Ectodermal cell (in vitro differentiated cells): ENCODE results near the gene CEP72.
"Not testable (repeated sequence)": the region's sequence is repeated elsewhere in the genome, so short reads cannot be mapped to it uniquely, and the experiment has no call there.

ENCODE experiments used
- H3K27ac ChIP-seq: 2 replicates; pipeline ENCODE4 v1.7.0; 2013; ENCODE audit warnings: mild to moderate bottlenecking, low read depth, low read length; ENCODE audit not compliant: insufficient read depth, poor library complexity, severe bottlenecking
- H3K27me3 ChIP-seq: 2 replicates; pipeline ENCODE4 v1.7.0; 2013; ENCODE audit warnings: mild to moderate bottlenecking, low read length; ENCODE audit not compliant: insufficient read depth, control insufficient read depth, poor library complexity, severe bottlenecking
- H3K36me3 ChIP-seq: one replicate; pipeline ENCODE4 v1.7.0; 2013; ENCODE audit warnings: low read length; ENCODE audit not compliant: control insufficient read depth, insufficient read depth
- H3K4me1 ChIP-seq: one replicate; pipeline ENCODE4 v1.7.0; 2013; ENCODE audit warnings: low read length; ENCODE audit not compliant: control insufficient read depth, insufficient read depth
- H3K4me3 ChIP-seq: 2 replicates; pipeline ENCODE4 v1.7.0; 2013; ENCODE audit warnings: low read depth, low read length, control low read depth; ENCODE audit not compliant: insufficient read depth
- H3K9me3 ChIP-seq: 2 replicates; pipeline ENCODE4 v1.7.0; 2013; ENCODE audit warnings: mild to moderate bottlenecking, low read length, moderate library complexity; ENCODE audit not compliant: control insufficient read depth
- WGBS, 2 experiments: methylation state at CpG; one replicate each; pipeline ENCODE4 v1.1.7; 2013; ENCODE audit warnings: missing lambda C conversion rate in 2 of 2; 5-methylcytosine and 5-hydroxymethylcytosine counted together

The CEP72 gene

DNA sequence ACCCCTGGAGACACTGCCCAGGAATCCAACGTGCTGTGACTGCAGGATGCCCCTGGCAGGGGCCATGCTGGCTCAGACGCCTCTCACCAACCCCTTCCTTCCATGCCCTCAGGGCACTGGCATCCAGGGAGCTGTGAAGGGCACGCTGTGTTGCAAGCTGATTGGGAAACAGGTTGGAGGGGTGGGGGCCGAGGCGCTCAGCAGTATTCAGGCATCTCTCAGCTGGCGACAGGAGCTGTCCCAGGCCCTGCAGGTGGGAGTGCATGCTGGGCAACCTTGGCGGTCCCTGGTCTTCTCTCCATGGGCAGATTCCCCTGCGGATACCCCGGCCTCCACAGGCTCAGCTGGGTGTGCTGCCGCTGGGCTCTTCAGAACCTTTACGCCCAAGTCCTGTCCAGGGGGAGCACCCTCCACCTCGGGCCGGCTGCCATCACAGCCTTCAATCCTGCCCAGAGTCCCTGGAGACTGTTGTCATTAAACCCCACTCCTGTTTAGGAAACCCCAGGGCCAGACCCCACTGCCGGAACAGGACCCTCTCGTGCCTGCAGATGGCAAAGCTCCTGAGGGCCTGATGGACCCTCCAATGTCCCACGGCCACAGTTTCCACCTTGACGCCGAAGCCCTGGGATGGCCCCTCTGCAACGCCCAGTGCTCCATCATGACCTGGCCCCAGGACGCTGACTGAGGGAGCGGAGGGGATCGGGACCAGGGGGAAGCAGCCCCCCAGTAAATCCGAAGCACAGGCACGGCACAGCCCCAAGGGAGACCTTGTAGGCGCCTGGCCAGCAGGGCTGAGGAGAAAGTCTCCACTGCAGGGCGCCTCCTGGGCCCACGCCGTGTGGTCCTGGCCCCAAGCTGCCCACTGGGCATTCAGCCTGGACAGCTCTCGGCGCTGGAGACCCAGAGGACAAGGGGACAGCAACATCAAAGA lies 71.7 kb downstream of the CEP72 start:
- WGBS, 2 experiments, result 85 to 88% methylated on average over 30 of the region's 30 CpGs
- Histone ChIP-seq H3K4me3 (no peak overlapping the region), H3K27me3 (no peaks in the 10 kb centered on the region)

DNA sequence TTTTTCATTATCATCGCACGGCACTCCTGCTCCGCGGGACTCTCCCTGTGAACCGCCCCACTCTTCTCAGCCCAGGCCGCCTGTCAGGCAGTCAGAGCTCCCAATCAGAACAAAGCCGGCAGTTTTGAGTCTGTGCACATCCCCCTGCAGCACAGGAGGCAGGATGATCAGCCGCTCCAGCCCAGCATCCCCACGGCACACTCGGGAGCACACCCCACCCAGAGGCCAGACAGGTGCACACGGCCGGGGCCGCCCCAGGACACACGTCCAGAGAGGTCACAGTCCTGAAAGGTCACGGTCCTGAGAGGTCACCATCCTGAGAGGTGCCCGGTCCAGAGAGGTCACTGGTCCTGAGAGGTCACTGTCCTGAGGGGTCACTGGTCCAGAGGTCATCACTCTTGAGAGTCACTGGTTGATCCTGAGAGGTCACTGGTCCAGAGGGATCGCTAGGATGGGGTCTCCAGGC lies 72.6 kb downstream of the CEP72 start:
- Histone ChIP-seq H3K4me1 (no peaks in the 10 kb centered on the region), H3K27me3 (no peaks in the 10 kb centered on the region), H3K36me3 (no peaks in the 10 kb centered on the region), H3K9me3 (no peaks in the 10 kb centered on the region), H3K4me3 (no peak overlapping the region), H3K27ac (no peak overlapping the region)
- WGBS, 2 experiments, result 87 to 89% methylated on average over 17 of the region's 17 CpGs

More for the DNA sequence above, 71.7 kb downstream of the CEP72 start:
- no peaks in the 10 kb centered on the region for H3K9me3 ChIP-seq
- no peak overlapping the region for H3K27ac ChIP-seq
- no peaks in the 10 kb centered on the region for H3K36me3 ChIP-seq
- no peaks in the 10 kb centered on the region for H3K4me1 ChIP-seq

DNA sequence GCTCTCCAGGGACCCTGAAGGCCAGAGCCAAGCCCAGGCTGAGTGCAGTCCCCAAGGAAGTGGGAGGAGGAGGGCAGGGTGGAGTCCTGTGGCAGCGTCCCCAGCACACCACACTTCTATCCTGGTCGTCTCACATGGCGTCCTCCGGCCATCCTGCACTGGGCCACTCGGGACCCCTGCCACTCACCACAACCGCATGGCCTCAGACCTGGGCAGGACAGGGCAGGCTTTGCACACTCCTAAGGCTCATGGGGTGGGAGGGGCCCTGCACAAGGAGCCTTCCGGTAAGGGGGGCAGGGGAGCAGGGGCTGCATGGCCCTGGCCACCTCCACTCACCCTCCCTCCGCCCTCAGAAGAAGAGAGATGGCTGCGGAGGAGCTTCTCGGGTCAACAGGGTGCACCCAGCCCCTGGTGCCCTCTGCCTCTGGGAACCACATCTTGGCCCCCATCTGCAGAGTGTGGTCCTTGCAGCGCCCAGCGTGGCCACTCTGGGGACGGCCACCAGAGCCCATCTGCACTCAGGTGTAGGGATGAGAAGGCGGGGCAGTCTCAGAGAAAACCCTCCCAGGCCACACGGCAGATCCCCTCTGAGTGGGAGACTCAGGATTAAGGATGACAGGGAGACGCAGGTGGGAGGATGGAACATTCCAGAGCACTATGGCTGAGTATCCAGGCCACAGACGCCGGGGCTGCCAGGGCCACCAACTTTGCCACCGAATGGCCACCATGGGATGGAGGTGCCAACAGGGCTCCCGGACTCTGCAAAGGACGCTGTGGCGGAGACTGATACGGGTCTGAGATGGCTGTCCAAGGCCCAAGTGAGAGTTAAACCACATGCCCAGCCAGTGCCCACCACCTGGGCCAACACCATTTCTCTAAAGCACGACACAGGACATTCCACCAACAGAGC lies 73.4 kb downstream of the CEP72 start:
- 88 to 90% methylated on average over 24 of the region's 24 CpGs for WGBS, 2 experiments
- H3K36me3 ChIP-seq, result no peaks in the 10 kb centered on the region
- H3K9me3 ChIP-seq, result no peaks in the 10 kb centered on the region

DNA sequence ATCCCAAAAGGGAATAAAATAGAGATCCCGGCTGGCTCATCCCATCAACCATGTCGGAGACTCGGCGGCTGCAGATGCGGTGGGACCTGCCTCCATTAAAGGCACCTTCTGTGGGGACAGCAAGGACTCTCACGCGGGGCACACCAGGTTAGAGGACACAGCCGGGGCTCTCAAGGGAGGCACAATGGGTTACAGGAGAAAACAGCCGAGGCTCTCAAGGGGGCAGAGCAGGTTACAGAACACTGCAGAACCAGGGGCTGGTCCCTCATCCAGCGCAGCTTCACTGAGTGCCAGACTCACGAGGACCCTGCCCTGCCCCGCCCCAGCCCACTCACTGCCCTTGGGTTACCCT lies 74.0 kb downstream of the CEP72 start:
- not testable (repeated sequence) for H3K9me3 ChIP-seq, H3K27ac ChIP-seq, H3K27me3 ChIP-seq, H3K36me3 ChIP-seq, H3K4me3 ChIP-seq, H3K4me1 ChIP-seq
- 89 to 90% methylated on average over 11 of the region's 12 CpGs for WGBS, 2 experiments

More for the DNA sequence above, 73.4 kb downstream of the CEP72 start:
- H3K27ac ChIP-seq, result no peak overlapping the region
- H3K4me1 ChIP-seq, result no peaks in the 10 kb centered on the region
- H3K4me3 ChIP-seq, result no peak overlapping the region
- H3K27me3 ChIP-seq, result no peaks in the 10 kb centered on the region

DNA sequence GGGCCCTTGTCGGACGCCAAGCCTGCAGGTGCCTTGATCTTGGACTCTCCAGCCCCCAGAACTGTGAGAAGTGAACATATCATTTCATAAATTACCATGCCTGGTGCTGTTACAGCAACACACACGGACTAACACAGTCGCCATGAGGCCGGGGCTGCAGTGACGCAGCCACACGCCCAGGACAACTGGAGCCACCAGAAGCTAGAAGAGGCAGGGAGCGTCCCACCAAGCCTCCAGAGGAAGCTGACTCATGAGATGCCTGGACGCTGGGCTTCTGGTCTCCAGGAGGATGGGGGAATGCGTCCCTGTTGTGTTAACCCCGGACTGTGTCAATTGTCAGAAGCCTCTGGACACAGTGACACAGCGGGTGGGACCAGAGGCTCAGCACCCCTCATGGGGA lies 74.8 kb downstream of the CEP72 start:
- 92 to 94% methylated on average over 10 to 11 of the region's 12 CpGs for WGBS, 2 experiments
- not testable (repeated sequence) for H3K9me3 ChIP-seq, H3K36me3 ChIP-seq, H3K27me3 ChIP-seq, H3K27ac ChIP-seq, H3K4me1 ChIP-seq, H3K4me3 ChIP-seq

DNA sequence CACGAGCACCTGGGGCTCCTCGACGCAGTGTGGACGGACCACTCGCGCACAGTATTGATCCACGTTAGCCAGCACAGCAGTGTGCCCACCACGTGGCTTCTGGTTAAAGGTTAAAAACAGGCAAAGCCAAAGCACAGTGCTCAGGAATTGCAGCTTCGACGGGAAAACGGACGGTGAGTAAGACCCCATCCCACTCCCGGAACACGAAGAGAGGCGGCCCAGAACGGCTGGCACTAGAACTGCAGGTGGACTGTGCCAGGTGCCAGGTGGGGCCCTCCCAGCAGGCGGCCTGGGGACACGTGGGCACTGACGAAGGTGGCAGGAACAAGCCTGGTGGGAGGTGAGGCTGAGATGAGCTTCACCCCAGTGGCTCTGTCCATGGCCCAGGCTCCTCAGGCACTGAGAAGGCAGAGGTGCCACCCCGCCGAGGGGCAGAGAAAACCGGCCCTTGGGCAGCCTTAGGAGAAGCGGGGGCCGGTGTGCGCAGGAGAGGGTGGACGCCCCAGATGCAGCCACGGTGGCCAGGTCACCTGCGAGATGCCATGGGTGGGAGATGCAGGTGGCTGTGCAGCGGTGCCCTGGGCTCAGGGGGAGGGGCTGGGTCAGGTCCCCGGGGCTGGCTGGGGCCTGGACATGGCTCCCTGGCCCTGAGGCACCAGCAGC lies 76.3 kb downstream of the CEP72 start:
- H3K27ac ChIP-seq, H3K36me3 ChIP-seq, H3K9me3 ChIP-seq, H3K4me1 ChIP-seq, H3K4me3 ChIP-seq: not testable (repeated sequence)
- H3K27me3 ChIP-seq, result peaks cover 19% of the 10 kb centered on the region
- WGBS, 2 experiments, result 87 to 90% methylated on average over 16 of the region's 30 CpGs

DNA sequence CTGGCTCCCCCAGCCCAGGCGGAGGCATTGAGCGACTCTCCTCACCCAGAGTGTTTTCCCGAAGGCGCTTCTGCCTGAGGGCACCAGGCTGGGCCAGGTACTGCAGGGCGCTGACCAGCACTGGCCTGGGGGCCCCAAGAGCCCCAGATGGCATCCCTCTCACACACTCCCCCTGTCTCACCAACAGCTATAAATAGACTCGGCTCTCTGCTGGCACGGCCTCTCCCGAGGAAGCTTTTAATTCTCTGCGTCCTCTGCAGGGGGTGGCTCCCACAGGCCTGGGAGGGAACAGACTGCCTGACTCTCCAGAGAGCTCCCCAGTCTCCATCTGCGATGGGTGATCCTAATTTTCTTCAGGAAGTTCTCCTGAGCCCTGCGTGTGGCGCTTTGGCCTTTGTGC lies 78.2 kb downstream of the CEP72 start:
- no CpG with 5 or more reads among the region's 12 CpGs for WGBS, 2 experiments

DNA sequence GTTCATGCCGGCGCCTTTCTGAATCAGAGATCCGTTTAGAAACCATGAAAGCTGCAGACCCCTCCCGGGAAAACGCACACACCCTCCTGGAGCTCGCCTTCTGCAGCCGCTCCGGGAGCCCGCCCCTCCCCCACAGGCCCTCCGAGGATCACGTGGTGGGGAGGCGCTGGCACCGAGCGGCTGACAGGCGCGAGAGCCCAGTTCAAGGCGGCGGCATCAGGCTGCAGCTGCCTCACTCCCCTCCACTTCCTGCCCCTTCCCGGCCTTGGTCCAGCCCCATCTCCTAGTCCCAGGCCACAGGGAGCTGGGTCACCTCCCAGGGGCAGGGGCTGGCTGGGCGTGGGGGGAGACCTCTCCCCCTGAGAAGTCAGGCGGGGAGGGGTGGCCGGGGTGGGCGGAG lies 78.9 kb downstream of the CEP72 start:
- H3K27ac ChIP-seq, H3K36me3 ChIP-seq, H3K9me3 ChIP-seq, H3K4me1 ChIP-seq, H3K4me3 ChIP-seq: not testable (repeated sequence)
- H3K27me3 ChIP-seq, result peaks cover 27% of the 10 kb centered on the region
- WGBS, 2 experiments, result no CpG with 5 or more reads among the region's 23 CpGs

More for the DNA sequence above, 78.2 kb downstream of the CEP72 start:
- H3K4me1 ChIP-seq, H3K36me3 ChIP-seq, H3K9me3 ChIP-seq, H3K27ac ChIP-seq, H3K4me3 ChIP-seq: not testable (repeated sequence)
- H3K27me3 ChIP-seq, result peaks cover 27% of the 10 kb centered on the region

DNA sequence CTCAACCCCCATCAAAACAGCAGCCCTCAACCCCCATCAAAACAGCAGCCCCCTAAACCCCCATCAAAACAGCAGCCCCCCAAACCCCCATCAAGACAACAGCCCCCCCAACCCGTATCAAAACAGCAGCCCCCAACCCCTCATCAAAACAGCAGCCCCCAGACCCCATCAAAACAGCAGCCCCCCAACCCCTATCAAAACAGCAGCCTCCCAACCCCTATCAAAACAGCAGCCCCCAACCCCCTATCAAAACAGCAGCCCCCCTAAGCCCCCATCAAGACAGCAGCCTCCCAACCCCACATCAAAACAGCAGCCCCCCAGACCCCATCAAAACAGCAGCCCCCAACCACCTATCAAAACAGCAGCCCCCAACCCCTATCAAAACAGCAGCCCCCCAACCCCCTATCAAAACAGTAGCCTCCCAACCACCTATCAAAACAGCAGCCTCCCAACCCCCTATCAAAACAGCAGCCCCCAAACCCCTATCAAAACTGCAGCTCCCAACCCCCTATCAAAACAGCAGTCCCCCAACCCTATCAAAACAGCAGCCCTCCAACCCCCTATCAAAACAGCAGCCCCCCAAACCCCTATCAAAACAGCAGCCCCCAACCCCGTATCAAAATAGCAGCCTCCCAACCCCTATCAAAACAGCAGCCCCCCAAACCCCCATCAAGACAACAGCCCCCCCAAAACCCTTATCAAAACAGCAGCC lies 79.8 kb downstream of the CEP72 start:
- 67% methylated on average over 1 of the region's 2 CpGs; no CpG with 5 or more reads in 1 of the 2 experiments for WGBS, 2 experiments
- Histone ChIP-seq H3K36me3 (no peaks in the 10 kb centered on the region), H3K4me3 (no peak overlapping the region), H3K4me1 (no peaks in the 10 kb centered on the region), H3K27me3 (peaks cover 27% of the 10 kb centered on the region), H3K27ac (no peak overlapping the region), H3K9me3 (no peaks in the 10 kb centered on the region)
